ENCODE measurements around the gene HYLS1.

The HYLS1 gene

GRCh38 chr11:125948278-125949051, 61.0 kb downstream of the HYLS1 start:
- DNase-seq (ENCODE audit: low read depth, low spot score): peak; percentile 0

- DNase-seq (ENCODE audit: low read depth, low spot score): no peak
These were observed 62.1 kb downstream of the HYLS1 start for GRCh38 chr11:125949271-125950177.

GRCh38 chr11:125950178-125950490, 62.7 kb downstream of the HYLS1 start:
- DNase-seq (ENCODE audit: low read depth, low spot score): no peak

All from ELF-1 (cell line).